ENCODE measurements around the gene C6orf47. TPM values are rescaled to one million over a fixed set of nuclear protein-coding genes. Genes with fewer than 3 reads are reported as not detected.
"Not testable (repeated sequence)": the region's sequence is repeated elsewhere in the genome, so short reads cannot be mapped to it uniquely, and the experiment has no call there.

C6orf47 gene, protein sequence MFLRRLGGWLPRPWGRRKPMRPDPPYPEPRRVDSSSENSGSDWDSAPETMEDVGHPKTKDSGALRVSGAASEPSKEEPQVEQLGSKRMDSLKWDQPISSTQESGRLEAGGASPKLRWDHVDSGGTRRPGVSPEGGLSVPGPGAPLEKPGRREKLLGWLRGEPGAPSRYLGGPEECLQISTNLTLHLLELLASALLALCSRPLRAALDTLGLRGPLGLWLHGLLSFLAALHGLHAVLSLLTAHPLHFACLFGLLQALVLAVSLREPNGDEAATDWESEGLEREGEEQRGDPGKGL
- 18.2 TPM for polyA plus RNA-seq (ENCODE audit: insufficient read length)
- long read RNA-seq, donor 1, transcript C6orf47-202 (1 exons, 2,475 nt): major isoform, 23 of 23 reads
- long read RNA-seq, donor 1, partial matches to known transcripts: 0 of 23 reads
- long read RNA-seq, donor 1, other reads (novel, unspliced or antisense): 0 of 23 reads
- long read RNA-seq, donor 2, transcript C6orf47-202 (1 exons, 2,475 nt): major isoform, 19 of 19 reads
- long read RNA-seq, donor 2, partial matches to known transcripts: 0 of 19 reads
- long read RNA-seq, donor 2, other reads (novel, unspliced or antisense): 0 of 19 reads
- long read RNA-seq, donor 3, transcript C6orf47-202 (1 exons, 2,475 nt): major isoform, 12 of 12 reads
- long read RNA-seq, donor 3, partial matches to known transcripts: 0 of 12 reads
- long read RNA-seq, donor 3, other reads (novel, unspliced or antisense): 0 of 12 reads
- long read RNA-seq, donor 4, partial matches to known transcripts: 0 of 4 reads
- long read RNA-seq, donor 4, other reads (novel, unspliced or antisense): 0 of 4 reads
- long read RNA-seq, donor 5, transcript C6orf47-202 (1 exons, 2,475 nt): major isoform, 31 of 31 reads
- long read RNA-seq, donor 5, partial matches to known transcripts: 0 of 31 reads
- long read RNA-seq, donor 5, other reads (novel, unspliced or antisense): 0 of 31 reads
- long read RNA-seq, donor 6, transcript C6orf47-202 (1 exons, 2,475 nt): major isoform, 26 of 26 reads
- long read RNA-seq, donor 6, partial matches to known transcripts: 0 of 26 reads
- long read RNA-seq, donor 6, other reads (novel, unspliced or antisense): 0 of 26 reads
- long read RNA-seq, donor 7, transcript C6orf47-202 (1 exons, 2,475 nt): major isoform, 31 of 31 reads
- long read RNA-seq, donor 7, partial matches to known transcripts: 0 of 31 reads
- long read RNA-seq, donor 7, other reads (novel, unspliced or antisense): 0 of 31 reads
- long read RNA-seq, donor 8, transcript C6orf47-202 (1 exons, 2,475 nt): major isoform, 9 of 9 reads
- long read RNA-seq, donor 8, partial matches to known transcripts: 0 of 9 reads
- long read RNA-seq, donor 8, other reads (novel, unspliced or antisense): 0 of 9 reads

DNA sequence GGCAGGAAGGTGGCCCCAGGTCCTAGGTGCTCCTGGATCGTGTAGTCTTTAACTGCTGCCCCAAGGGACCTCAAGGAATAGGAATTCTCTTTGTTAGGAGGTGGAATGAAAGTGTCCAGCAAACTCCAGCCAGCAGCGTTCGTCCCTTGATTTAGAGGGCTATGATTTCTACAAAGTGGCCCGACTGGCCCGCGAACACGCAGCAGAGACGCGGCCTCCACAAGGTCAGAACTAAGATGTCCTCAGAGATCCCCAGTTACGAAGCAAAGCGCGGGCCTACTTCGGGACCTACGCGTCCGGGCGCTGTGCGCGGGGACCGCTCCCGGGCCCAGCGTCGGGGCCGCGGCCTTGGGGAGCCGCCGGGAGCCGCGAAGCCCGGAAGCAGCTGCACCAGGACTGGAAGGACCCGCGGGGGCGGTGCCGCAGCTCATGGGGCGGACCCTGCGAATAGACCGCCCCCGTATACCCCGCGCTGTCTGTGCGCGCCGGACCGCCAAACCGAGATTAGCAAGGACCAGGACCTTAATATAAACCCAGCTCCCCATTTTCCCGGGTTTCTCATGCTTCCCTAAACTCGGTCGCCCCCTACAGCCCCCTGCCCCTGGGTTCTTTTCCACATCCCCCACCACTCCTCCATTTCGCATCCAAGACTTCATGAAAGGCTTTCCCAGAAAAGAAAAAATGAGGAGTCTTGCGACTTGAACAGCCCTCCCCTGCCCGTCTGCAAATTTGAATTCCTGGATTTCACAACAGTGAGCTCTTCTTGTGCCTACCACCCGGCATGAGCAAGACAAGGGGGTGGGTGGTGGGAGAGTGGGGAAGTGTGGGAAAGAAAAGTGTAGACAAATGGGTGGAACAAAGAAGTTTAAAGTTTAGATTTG, at the start of gene C6orf47:
Gene C6orf47 (minus strand): TSS at position 398 of the 881 bp plus-strand sequence. CDS start 831 bp downstream, outside the sequence.
- peak; percentile 85 for DNase-seq

DNA sequence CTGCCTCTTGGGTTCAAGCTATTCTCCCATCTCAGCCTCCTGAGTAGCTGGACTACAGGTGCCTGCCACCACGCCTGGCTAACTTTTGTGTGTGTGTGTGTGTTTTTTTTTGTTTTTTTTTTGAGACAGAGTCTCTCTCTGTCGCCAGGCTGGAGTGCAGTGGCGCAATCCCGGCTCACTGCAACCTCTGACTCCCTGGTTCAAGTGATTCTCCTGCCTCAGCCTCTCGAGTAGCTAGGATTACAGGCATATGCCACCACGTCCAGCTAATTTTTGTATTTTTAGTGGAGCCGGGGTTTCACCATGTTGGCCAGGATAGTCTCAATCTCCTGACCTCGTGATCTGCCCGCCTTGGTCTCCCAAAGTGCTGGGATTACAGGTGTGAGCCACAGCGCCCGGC, 48.6 kb upstream of the C6orf47 start:
- DNase-seq: not testable (repeated sequence)

DNA sequence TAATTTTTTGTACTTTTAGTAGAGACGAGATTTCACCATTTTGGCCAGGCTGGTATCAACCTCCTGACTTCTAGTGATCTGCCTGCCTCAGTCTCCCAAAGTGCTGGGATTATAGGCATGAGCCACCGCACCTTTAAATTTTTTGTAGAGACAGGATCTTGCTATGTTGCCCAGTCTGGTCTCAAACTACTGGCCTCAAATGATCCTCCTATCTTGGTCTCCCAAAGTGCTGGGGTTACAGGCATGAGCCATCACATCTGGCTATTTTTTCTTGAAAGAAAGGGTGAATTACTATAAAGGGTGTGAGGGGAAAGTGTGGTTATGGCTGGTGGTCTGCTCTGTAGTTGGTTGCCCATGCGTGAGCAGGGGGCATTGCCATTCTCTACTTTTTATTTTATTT, 47.6 kb upstream of the C6orf47 start:
- no peak for DNase-seq

DNA sequence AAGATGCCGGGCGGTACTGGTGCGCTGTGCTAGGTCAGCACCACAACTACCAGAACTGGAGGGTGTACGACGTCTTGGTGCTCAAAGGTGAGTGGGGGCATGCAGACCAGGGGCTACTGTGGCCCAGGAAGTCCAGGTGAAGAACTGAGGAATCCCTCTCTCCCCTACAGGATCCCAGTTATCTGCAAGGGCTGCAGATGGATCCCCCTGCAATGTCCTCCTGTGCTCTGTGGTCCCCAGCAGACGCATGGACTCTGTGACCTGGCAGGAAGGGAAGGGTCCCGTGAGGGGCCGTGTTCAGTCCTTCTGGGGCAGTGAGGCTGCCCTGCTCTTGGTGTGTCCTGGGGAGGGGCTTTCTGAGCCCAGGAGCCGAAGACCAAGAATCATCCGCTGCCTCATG, 47.1 kb upstream of the C6orf47 start:
- no peak for DNase-seq

DNA sequence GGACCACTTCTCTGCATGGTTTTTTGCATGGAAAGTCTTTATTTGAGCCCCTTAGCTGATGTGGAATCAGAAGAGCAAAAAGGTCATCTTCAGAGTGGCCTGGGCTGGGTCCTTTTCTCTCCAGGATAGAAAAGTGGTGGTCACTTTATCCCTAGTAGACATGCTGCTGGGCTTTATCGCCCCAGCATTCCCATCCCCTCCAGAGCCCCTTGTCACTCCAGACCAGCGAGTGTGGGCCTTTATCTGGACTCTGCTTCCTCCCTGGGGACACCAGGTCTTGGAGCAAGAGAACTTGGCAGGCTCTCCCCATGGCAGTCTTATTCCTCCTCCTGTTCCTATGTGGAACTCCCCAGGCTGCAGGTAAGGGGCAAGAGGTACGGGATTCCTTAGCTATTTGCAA, 46.0 kb upstream of the C6orf47 start, which contains the start of gene LY6G6F:
Gene LY6G6F (plus strand): TSS at position 268 of the 400 bp plus-strand sequence. CDS start 41 bp downstream, at position 309.
- no peak for DNase-seq

DNA sequence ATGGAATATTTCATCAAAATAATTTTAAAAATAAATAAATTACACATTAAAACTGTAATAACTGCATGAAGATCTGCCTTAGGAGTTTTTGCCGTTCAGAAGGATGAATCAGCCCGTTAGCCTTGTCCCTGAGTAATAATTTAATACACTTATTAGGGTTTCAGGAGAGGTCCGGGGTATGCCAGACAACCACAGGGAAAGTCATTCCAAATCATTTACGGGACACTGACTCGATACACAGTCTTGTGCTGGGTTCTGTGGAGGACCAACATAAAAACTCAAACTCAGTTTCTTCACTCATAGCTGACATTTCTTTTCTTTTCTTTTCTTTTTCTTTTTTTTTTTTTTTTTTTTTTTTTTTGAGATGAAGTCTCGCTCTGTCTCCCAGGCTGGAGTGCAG, 45.4 kb upstream of the C6orf47 start:
- DNase-seq: no peak

DNA sequence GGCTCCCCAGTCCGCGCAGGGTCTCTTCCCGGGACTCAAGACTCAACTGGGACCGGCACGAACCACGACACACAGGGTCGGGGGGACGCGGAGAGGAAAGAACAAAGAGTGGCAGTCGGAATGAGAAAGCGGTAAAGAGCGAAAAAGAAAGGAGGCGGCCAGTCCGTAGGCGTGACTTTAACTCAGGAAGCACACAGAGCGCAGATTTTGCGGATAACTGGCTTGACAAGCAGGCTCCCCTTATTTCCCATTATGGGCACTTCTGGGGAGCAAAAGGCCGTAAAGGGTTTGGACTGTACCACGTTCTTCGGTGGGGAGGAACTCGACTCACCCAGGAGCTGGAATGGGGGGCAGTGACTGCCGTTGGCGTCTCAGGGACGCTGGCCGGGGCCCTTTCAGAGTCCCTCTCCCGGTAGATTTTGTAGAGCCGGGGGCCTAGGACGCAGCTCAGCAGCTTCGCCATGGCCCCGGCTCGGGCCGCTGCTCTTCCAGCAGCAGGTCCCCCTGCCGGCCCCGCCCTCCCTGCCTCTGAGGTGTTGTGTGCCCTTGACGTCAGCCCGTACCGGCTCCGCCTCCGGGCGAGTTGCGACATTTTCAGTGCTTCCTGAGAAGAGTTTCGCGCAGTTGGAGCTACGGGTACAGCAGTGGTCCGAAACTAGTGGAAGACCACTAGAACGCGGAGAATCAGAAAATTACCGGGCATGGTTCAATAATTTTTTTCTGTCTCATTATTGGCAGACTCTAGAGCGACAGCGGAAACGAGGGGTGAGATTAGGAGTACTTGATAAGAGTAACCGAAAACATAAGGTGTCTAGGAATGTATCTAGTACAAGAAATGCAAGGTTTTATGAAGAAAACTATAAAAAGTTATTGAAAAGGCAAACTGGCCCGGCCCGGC, 42.5 kb upstream of the C6orf47 start, which contains the start of gene ABHD16A:
Gene ABHD16A (minus strand): TSS at position 506 of the 898 bp plus-strand sequence. CDS start 43 bp downstream, at position 463.
- peak; percentile 99 for DNase-seq

DNA sequence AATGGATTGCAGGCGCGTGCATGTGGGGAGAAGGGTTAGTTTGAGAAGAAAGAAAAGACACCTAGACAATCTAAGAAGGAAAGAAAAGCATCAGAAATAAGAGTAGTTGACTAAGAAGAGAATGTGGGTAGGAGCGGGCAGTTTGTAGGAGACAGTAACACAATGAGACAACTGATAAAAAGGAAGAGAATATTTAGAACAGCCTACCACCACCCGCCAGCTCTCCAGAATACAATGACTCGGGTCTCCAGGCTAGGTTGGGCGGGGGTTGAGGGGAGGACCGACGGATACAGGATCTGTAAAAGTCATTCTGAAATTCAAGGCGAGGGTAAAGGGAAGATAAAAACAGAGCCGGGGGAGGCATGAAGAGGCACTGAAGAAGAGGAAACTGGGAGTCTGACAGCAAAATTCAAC, 41.8 kb upstream of the C6orf47 start:
- no peak for DNase-seq

DNA sequence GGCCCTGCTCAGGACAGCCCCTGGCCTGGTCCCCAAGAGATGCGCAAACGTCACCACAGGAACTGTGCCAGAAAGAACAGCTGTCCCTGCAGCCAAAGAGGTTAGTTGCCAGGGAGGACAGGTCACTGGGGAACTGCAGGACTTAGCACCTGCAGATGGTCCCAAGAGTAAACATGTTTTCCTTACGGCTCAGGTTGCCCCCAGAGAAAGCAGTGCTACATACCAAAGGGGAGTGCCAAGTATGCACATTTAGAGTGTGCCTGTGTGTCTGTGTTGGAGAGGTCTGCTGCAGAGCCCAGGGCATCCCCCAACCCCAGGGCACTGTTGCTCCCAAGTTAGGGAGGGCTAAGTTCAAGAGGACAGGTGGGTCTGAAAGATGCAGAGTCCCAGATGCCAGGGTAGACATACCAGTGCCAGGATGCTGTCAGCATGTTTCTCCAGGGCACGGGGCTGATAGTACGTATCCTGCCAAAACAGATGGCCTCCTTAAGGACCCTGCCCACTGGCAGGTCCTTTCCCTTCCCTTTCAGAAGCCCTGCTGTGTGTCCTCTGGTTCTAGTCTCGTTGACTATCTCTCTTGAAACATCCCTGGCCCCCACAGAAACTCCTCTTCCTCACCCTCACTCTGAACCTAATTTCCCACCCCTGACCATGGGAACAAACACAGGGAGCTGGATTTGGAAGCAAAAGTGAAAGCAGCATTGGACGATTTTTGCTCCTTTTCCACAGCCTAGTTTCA, 41.3 kb upstream of the C6orf47 start:
- DNase-seq: no peak

DNA sequence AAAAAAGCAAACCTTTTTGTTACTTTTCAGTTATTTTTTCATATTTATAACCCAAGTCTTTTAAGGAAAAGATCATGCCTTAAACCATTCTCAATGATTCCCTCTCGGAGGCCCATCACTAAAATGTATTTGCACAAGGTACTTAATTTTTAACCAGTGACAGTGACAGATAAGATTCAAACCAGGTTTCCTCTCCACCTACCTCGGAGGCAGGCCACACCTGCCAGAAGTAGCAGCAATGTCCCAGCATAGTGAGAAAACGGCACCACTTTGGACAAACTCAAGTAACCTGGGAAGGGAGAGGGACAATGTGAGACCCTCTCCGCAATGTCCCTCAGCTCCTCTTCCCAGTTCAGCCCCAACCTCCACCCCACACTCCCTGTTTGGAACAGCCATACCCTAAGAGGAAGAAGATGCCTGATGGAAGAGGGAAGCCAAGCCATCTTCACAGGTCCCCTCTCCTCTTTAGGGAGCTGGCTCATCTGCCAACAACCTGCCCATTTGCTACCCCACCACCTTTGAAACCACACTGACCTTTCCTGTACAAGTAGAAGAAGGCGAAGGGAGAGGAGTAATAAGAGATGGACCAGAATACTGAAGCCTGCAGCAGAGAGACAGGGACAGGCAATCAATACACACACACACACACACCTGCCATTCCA, 40.3 kb upstream of the C6orf47 start:
- no peak for DNase-seq

DNA sequence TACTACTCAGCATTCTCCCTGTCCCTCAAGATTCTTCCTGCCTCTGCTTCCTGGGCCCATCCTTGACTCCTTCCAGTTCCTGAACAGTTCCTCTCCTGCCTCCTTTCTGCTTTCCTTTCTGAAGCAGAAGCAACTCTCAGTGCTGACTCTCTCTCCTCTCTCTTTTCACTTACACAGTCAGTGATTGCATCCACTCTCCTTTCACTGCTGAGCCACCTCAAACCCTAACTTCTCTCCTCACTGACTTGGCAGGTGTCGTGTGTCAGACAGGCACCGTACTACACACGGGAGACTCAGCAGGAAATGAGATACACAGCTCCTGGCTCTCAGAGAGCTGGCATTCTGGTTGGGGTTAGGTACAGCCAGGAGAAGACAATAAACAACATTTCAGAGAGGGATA, 37.0 kb upstream of the C6orf47 start:
- no peak for DNase-seq

DNA sequence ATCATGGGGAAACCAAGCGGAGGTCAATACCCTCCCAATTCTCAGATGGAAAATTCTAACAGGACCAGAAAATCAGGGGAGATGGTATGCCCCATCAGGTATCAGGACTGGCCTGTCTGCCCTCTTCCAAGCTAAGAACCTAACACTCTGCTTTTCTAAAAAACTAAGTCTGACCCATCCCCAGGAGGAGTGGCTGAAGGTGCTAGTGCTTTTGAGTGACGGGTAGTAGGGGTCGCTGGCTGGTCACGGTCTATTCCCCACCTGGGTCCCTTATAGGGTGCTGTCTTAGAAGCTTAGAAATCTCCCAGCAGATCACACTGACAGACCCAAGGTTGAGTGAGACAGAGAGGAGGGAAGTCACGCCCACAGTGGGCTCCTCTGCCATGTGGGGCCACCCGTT, 33.0 kb upstream of the C6orf47 start:
- no peak for DNase-seq

DNA sequence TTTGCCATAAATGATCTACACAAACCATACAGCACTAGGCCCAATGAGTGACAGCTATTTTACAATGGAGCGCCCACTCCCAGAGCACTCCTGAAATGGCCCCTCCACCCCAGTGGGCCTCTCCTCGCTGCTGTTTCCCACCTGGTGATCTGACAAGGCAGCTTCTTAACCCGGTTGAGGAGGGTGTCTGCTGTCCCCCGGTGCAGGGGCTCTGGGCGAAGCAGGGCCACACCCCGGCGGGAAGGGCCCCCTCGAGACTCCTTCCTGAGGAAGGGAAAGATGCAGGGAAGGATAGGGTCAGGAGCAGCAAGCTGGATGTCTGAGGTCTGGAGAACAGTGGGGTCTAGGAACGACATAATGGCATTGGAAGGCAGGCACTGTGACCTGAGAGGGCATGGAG, 32.3 kb upstream of the C6orf47 start:
- no peak for DNase-seq

DNA sequence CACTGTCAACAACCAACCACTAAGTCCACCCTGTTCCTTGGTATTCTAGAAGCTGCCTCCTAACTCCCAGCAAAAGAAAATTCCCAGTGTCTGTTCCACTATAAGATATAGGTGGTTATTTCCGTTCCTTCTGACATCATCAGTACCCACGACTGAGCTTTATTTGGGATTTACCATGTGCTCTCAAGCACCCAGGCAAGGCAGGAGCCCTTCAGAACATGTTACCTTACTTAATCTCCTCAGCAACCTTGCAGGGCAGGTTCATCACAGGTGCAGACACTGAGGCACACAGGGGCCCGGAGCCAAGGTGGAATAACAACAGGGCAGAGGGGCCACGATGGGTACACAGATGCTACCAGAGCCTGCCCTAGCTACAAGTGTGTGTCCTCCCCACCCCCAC, 31.8 kb upstream of the C6orf47 start:
- no peak for DNase-seq

DNA sequence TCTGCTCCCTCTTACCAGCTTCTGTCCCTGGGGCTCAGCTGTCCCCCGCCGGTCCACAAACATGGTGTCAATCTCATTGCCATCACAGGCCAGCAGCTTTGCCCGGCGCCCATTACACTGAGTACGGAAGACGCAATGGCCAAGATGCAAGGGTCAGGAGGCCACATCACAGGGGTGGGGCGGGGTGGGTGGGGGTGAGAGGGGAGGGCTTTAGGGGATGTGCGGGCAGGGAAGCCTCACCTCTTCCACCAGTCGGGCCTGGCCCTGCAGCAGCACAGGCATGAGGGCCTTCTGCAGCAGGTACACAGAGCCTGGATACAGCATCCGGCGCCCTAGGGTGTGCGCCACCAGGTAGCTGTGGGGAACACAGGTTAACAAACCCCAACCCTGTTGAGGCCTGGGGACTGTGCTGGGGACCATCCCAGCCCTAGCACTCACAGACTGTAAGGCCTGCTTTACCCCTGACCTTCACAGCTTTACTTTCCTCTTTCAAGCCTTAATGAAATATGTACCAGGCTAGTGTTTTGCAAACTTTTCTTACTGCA, 31.1 kb upstream of the C6orf47 start:
- no peak for DNase-seq

DNA sequence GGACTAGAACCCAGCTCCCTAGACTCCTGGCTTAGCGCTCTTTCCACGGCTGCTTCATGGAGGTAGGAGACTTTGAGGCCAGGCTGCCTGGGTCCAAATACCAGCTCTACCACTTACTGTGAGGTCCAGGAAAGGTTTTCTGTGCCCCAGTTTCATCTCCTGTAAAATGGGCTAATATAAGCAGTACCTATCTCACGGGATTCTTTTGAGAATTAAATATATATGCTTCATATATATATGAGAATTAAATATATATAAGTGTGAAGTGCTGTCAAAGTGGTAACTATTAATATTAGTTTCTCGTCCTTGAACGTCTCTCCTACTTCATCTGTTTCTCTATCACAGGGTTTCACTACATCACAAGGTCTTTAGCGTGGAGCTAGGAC, 30.5 kb upstream of the C6orf47 start:
- no peak for DNase-seq

DNA sequence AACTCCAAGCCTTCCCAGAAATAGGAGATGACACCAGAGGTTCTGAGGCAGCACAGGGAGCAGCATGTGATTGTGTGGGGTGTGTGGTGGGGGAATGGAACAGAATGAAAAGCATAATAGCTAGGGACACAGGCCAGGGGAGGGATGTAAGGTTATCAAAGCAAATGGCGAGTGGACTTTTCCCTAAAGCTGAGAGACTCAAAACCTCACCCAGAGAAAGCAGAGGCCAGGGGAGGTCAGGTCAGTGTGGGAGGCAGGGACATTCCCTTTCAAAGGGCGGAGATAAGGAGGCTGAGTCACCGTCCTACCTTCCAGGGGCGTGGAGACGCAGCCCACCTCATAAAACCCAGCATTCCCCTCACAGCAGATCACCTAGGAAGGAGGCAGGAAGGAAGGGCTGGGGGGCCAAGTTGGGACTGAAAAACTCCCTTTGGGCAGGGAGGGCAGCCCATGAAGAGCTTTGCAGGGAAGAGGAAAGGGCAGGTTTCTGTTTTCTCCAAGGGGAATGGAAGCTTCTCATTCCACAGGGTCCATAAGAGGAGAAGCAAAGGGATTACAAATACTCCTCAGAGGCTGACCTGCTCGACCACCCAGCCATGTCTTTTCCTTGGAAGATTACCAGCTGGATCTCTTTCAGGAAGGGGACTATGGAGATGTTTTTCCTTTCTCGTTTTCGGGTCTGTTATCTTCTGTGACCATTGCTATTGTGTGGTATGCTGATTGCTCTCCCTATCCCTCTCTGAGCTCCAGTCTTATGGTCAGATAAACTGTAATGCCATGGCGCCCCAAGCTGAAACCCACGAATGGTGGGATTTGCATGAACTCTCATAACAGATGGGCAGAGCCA, 29.9 kb upstream of the C6orf47 start:
- no peak for DNase-seq

Measured in left kidney (tissue), 8 donors.